SK-N-SH (cell line): Measurements from ENCODE around the gene HPX. TPM values are rescaled to one million over a fixed set of nuclear protein-coding genes. Genes with fewer than 3 reads are reported as not detected.

Experiments
- CTCF ChIA-PET: fragments of 300-600, 350-600 bp; formaldehyde crosslinking; extraction: SDS; loops from one replicate; lab custom pipeline; 2021; lab: Yijun Ruan, JAX
- POLR2A ChIA-PET: fragments of 350-600 bp; sonication (Branson Sonifier 250); formaldehyde crosslinking; extraction: SDS; loops from one replicate; lab custom pipeline; 2020; ENCODE audit warnings: antibody characterized with exemption, inconsistent platforms; lab: Yijun Ruan, JAX
- DNase-seq: peaks from one replicate; pipeline ENCODE4 v3.0.0; 2012
- H2AFZ ChIP-seq: fragments of 200-600 bp; sonication (generic); 2 replicates; pipeline ENCODE4 v1.8.1; 2016; ENCODE audit warnings: antibody characterized with exemption, mild to moderate bottlenecking, low read depth
- H3F3A ChIP-seq: fragments of 200-600 bp; sonication (generic); replicated peaks from 2 replicates; pipeline ENCODE3; 2016; ENCODE audit warnings: antibody characterized with exemption, mild to moderate bottlenecking; ENCODE audit not compliant: insufficient read depth
- H3K27ac ChIP-seq, 2 experiments: fragments of 200-500 bp in 1 of 2; fragments of 200-600 bp in 1 of 2; sonication (Bioruptor generic) in 1 of 2; sonication (generic), shearing (Covaris generic) in 1 of 2; 2 replicates each; pipeline versions ENCODE4 v1.5.1 to v1.6.1; 2014 to 2016; ENCODE audit warnings: low read depth in 2 of 2, inconsistent platforms in 1 of 2, low read length in 1 of 2, mild to moderate bottlenecking in 1 of 2, mixed read lengths in 1 of 2
- H3K27me3 ChIP-seq: fragments of 200-600 bp; sonication (generic), shearing (Covaris generic); 2 replicates; pipeline ENCODE4 v1.6.1; 2016; ENCODE audit warnings: mixed run types; ENCODE audit not compliant: insufficient read depth
- H3K36me3 ChIP-seq, 2 experiments: fragments of 200-500 bp in 1 of 2; fragments of 200-600 bp in 1 of 2; sonication (Bioruptor generic) in 1 of 2; sonication (generic) in 1 of 2; replicated peaks in 1 of 2; 2 replicates each; pipeline versions ENCODE3 to v1.5.1; 2014 to 2016; ENCODE audit warnings: low read length in 1 of 2, mild to moderate bottlenecking in 1 of 2; ENCODE audit not compliant: insufficient read depth in 2 of 2, control insufficient read depth in 1 of 2
- H3K4me1 ChIP-seq, 2 experiments: fragments of 200-500 bp in 1 of 2; fragments of 200-600 bp in 1 of 2; sonication (Bioruptor generic) in 1 of 2; sonication (generic), shearing (Covaris generic) in 1 of 2; 2 replicates each; pipeline versions ENCODE4 v1.5.1 to v1.6.1; 2014 to 2016; ENCODE audit warnings: low read depth in 1 of 2, low read length in 1 of 2, mixed run types in 1 of 2; ENCODE audit not compliant: insufficient read depth in 2 of 2, control insufficient read depth in 1 of 2
- H3K4me2 ChIP-seq: fragments of 200-600 bp; sonication (generic), shearing (Covaris generic); 2 replicates; pipeline ENCODE4 v1.6.1; 2017; ENCODE audit warnings: mixed run types
- H3K4me3 ChIP-seq, 2 experiments: fragments of 200-500 bp in 1 of 2; fragments of 200-600 bp in 1 of 2; sonication (Bioruptor generic) in 1 of 2; sonication (generic), shearing (Covaris generic) in 1 of 2; 2 replicates each; pipeline versions ENCODE4 v1.5.1 to v1.8.1; 2014 to 2016; ENCODE audit warnings: low read depth in 2 of 2, inconsistent platforms in 1 of 2, low read length in 1 of 2, mild to moderate bottlenecking in 1 of 2, mixed read lengths in 1 of 2, moderate library complexity in 1 of 2
- H3K79me2 ChIP-seq: fragments of 200-600 bp; sonication (generic); 2 replicates; pipeline ENCODE4 v1.8.1; 2017; ENCODE audit warnings: mild to moderate bottlenecking; ENCODE audit not compliant: insufficient read depth
- H3K9ac ChIP-seq: fragments of 200-600 bp; sonication (generic); 2 replicates; pipeline ENCODE4 v1.6.1; 2017; ENCODE audit warnings: mixed run types
- H3K9me2 ChIP-seq: fragments of 200-600 bp; sonication (generic); 2 replicates; pipeline ENCODE4 v1.6.1; 2017; ENCODE audit warnings: mixed run types
- H3K9me3 ChIP-seq: fragments of 200-600 bp; sonication (generic); 2 replicates; pipeline ENCODE4 v1.6.1; 2017; ENCODE audit warnings: mixed run types, mild to moderate bottlenecking, moderate library complexity
- H4K20me1 ChIP-seq: fragments of 200-600 bp; sonication (generic); 2 replicates; pipeline ENCODE4 v1.6.1; 2017; ENCODE audit warnings: mild to moderate bottlenecking, mixed run types; ENCODE audit not compliant: insufficient read depth
- CHD2 ChIP-seq: fragments of 150-350 bp; IDR thresholded peaks from 2 replicates; pipeline ENCODE4 v1.6.1; 2018; ENCODE audit warnings: low read length; ENCODE audit not compliant: partially characterized antibody
- EP300 ChIP-seq, 2 experiments: IDR thresholded peaks; 2 replicates each; pipeline versions ENCODE4 v1.4.0 to v1.6.1; 2012; ENCODE audit warnings: borderline replicate concordance in 1 of 2, low read depth in 1 of 2, low read length in 1 of 2
- EZH2phosphoT487 ChIP-seq: fragments of 200-600 bp; sonication (generic); IDR thresholded peaks from 2 replicates; pipeline ENCODE4 v1.6.1; 2017; ENCODE audit warnings: low read depth, mixed run types, mild to moderate bottlenecking, antibody characterized with exemption, moderate library complexity, borderline replicate concordance
- FOXJ3 ChIP-seq: sonication (generic); formaldehyde crosslinking; IDR thresholded peaks from 2 replicates; pipeline ENCODE4 v1.5.1; 2020; ENCODE audit warnings: mild to moderate bottlenecking, missing genetic modification reagents
- FOXM1 ChIP-seq: IDR thresholded peaks from 2 replicates; pipeline ENCODE4 v1.4.0; 2012; ENCODE audit warnings: low read depth, mild to moderate bottlenecking
- GABPA ChIP-seq: IDR thresholded peaks from 2 replicates; pipeline ENCODE4 v1.4.0; 2012; ENCODE audit warnings: low read depth, mild to moderate bottlenecking
- IRF3 ChIP-seq: fragments of 150-350 bp; IDR thresholded peaks from 2 replicates; pipeline ENCODE4 v1.6.1; 2016; ENCODE audit warnings: mild to moderate bottlenecking, low read depth, low read length
- MEF2A ChIP-seq: IDR thresholded peaks from 2 replicates; pipeline ENCODE4 v1.4.0; 2012; ENCODE audit warnings: low read depth, borderline replicate concordance
- NFIC ChIP-seq: IDR thresholded peaks from 2 replicates; pipeline ENCODE4 v1.4.0; 2012; ENCODE audit warnings: borderline replicate concordance
- NRF1 ChIP-seq: IDR thresholded peaks from 2 replicates; pipeline ENCODE4 v1.6.1; 2012; ENCODE audit warnings: low read depth, mild to moderate bottlenecking, low read length
- POLR2AphosphoS5 ChIP-seq: IDR thresholded peaks from 2 replicates; pipeline ENCODE4 v1.6.1; 2012; ENCODE audit warnings: low read depth, low read length
- RAD21 ChIP-seq: IDR thresholded peaks from 2 replicates; pipeline ENCODE4 v1.6.1; 2012; ENCODE audit warnings: mild to moderate bottlenecking, low read length
- RCOR1 ChIP-seq: fragments of 150-350 bp; IDR thresholded peaks from 2 replicates; pipeline ENCODE4 v1.6.1; 2017; ENCODE audit warnings: antibody characterized with exemption, low read length
- RFX5 ChIP-seq: IDR thresholded peaks from 2 replicates; pipeline ENCODE4 v1.6.1; 2012; ENCODE audit warnings: mild to moderate bottlenecking, improper control_type of control experiment, low read length
- SIN3A ChIP-seq: IDR thresholded peaks from 2 replicates; pipeline ENCODE4 v1.6.1; 2012; ENCODE audit warnings: low read depth, mild to moderate bottlenecking, low read length, moderate library complexity, borderline replicate concordance
- SMC3 ChIP-seq: IDR thresholded peaks from 2 replicates; pipeline ENCODE4 v1.6.1; 2012; ENCODE audit warnings: low read depth, low read length, improper control_type of control experiment
- TEAD4 ChIP-seq: IDR thresholded peaks from 2 replicates; pipeline ENCODE4 v1.4.0; 2012; ENCODE audit warnings: mild to moderate bottlenecking, borderline replicate concordance; ENCODE audit not compliant: insufficient read depth
- USF1 ChIP-seq: IDR thresholded peaks from 2 replicates; pipeline ENCODE4 v1.4.0; 2012; ENCODE audit warnings: low read depth, borderline replicate concordance
- USF2 ChIP-seq: fragments of 150-350 bp; IDR thresholded peaks from 2 replicates; pipeline ENCODE4 v1.6.1; 2017; ENCODE audit warnings: antibody characterized with exemption, low read length, low read depth, borderline replicate concordance
- WGBS: methylation state at CpG from one replicate; pipeline ENCODE4 v1.1.6; 2017; ENCODE audit warnings: low lambda C conversion rate; 5-methylcytosine and 5-hydroxymethylcytosine counted together
- polyA plus RNA-seq, 3 experiments: library from polyadenylated mRNA; depleted of rRNA; stranded (reverse); fragments of >200 nt; gene quantifications; 2 replicates each; pipeline ENCODE4 v1.2.3, GENCODE V29; 2012

The HPX gene
- polyA plus RNA-seq, 1 of the 3 experiments (the other 2 are of a cell fraction) = 1.8 TPM

GRCh38 chr11:6404342-6405051 lies 36.3 kb downstream of the HPX start:
- peaks cover 0 to 13% of the 10 kb centered on the region in 2 experiments; a peak in 1 of 4 replicates for H3K4me1 ChIP-seq
- H3K9me2 ChIP-seq = no peaks in the 10 kb centered on the region
- no peak overlapping the region for H3K9ac ChIP-seq
- POLR2A ChIA-PET = interaction anchor here (1.5 to 2.1 kb wide), 2 partner anchors 14 to 15 kb away, joined by 4 to 6 read pairs; partner anchors contain the start of genes APBB1 and SMPD1
- 94% methylated on average over 16 of the region's 16 CpGs for WGBS
- H3K4me3 ChIP-seq = no peak overlapping the region
- DNase-seq = no peak
- H3K79me2 ChIP-seq = no peaks in the 10 kb centered on the region
- no peak for TF ChIP-seq USF1
- no peak for TF ChIP-seq SMC3
- TF ChIP-seq POLR2AphosphoS5 = no peak
- TF ChIP-seq EP300 (IDR thresholded peaks at IDR 0.05; ENCODE audit: borderline replicate concordance in 1 of 2, low read depth in 1 of 2, low read length in 1 of 2) = no peak
- no peak for TF ChIP-seq CHD2
- TF ChIP-seq IRF3 = no peak
- H3K4me2 ChIP-seq = no peak overlapping the region
- CTCF ChIA-PET = interaction anchor here (0.6 to 3.1 kb wide), 4 partner anchors 25 to 1110 kb away, joined by 3 to 12 read pairs (median 4); no protein-coding TSS in a partner anchor
- H3F3A ChIP-seq = peaks cover 2% of the 10 kb centered on the region
- no peaks in the 10 kb centered on the region for H3K9me3 ChIP-seq
- no peak overlapping the region for H3K27ac ChIP-seq
- no peaks in the 10 kb centered on the region for H4K20me1 ChIP-seq
- H2AFZ ChIP-seq = no peak overlapping the region
- H3K36me3 ChIP-seq = peaks cover 0 to 10% of the 10 kb centered on the region in 2 experiments
- H3K27me3 ChIP-seq = no peaks in the 10 kb centered on the region

GRCh38 chr11:6403539-6403938 lies 37.2 kb downstream of the HPX start:
- POLR2A ChIA-PET = interaction anchor here (0.7 kb wide), 1 partner anchor 14 kb away, joined by 3 read pairs; no protein-coding TSS in a partner anchor
- no peaks in the 10 kb centered on the region for H3K79me2 ChIP-seq
- CTCF ChIA-PET = interaction anchor here (1.1 to 3.1 kb wide), 3 partner anchors 24 to 41 kb away, joined by 3 to 12 read pairs (median 6); no protein-coding TSS in a partner anchor

More at GRCh38 chr11:6403539-6403938, 37.2 kb downstream of the HPX start:
- H3K27me3 ChIP-seq = no peaks in the 10 kb centered on the region
- DNase-seq = no peak
- H3K9ac ChIP-seq = no peak overlapping the region
- H3K4me2 ChIP-seq = no peak overlapping the region
- 100% methylated on average over 5 of the region's 8 CpGs for WGBS
- H3F3A ChIP-seq = peaks cover 2% of the 10 kb centered on the region
- no peaks in the 10 kb centered on the region for H3K9me2 ChIP-seq
- no peak overlapping the region for H2AFZ ChIP-seq
- H3K27ac ChIP-seq = no peak overlapping the region
- peaks cover 0 to 13% of the 10 kb centered on the region in 2 experiments for H3K36me3 ChIP-seq
- no peak overlapping the region for H3K4me3 ChIP-seq
- TF ChIP-seq TEAD4 = no peak
- TF ChIP-seq EZH2phosphoT487 = no peak
- TF ChIP-seq FOXM1 = no peak
- TF ChIP-seq NRF1 = no peak
- TF ChIP-seq MEF2A = no peak
- no peak for TF ChIP-seq RFX5
- TF ChIP-seq SMC3 = no peak
- TF ChIP-seq RCOR1 = no peak
- no peak for TF ChIP-seq USF2
- TF ChIP-seq EP300 (IDR thresholded peaks at IDR 0.05; ENCODE audit: borderline replicate concordance in 1 of 2, low read depth in 1 of 2, low read length in 1 of 2) = no peak
- TF ChIP-seq NFIC = no peak
- TF ChIP-seq IRF3 = no peak
- no peak for TF ChIP-seq POLR2AphosphoS5
- TF ChIP-seq RAD21 = no peak
- no peak for TF ChIP-seq FOXJ3 (CRISPR knock-in tag)
- no peak for TF ChIP-seq SIN3A
- TF ChIP-seq USF1 = no peak
- no peak for TF ChIP-seq GABPA
- no peaks in the 10 kb centered on the region for H4K20me1 ChIP-seq
- peaks cover 0 to 13% of the 10 kb centered on the region in 2 experiments; a peak in 1 of 4 replicates for H3K4me1 ChIP-seq
- H3K9me3 ChIP-seq = no peaks in the 10 kb centered on the region
